Mesenchymal stem cell (in vitro differentiated cells and primary cell): ENCODE results near the gene OR6B3. TPM values are rescaled to one million over a fixed set of nuclear protein-coding genes. Genes with fewer than 3 reads are reported as not detected.

Source experiments
- DNase-seq: peaks from one replicate; pipeline ENCODE4 v3.0.0-alpha.2; 2013
- H2AFZ ChIP-seq: one replicate; pipeline ENCODE4 v1.6.1; 2013; ENCODE audit warnings: low read depth, mild to moderate bottlenecking, control low read depth, inconsistent platforms, low read length, moderate library complexity
- H2AK5ac ChIP-seq: 2 replicates; pipeline ENCODE4 v1.6.1; 2013; ENCODE audit warnings: low read length, moderate library complexity, mild to moderate bottlenecking, inconsistent platforms; ENCODE audit not compliant: severe bottlenecking
- H2BK120ac ChIP-seq: one replicate; pipeline ENCODE4 v1.6.1; 2013; ENCODE audit warnings: low read depth, mild to moderate bottlenecking, inconsistent platforms, low read length, moderate library complexity
- H2BK12ac ChIP-seq, 2 experiments: one replicate each; pipeline ENCODE4 v1.6.1; 2013; ENCODE audit warnings: inconsistent platforms in 2 of 2, low read length in 2 of 2, mild to moderate bottlenecking in 2 of 2, moderate library complexity in 2 of 2, control low read depth in 1 of 2
- H2BK15ac ChIP-seq: one replicate; pipeline ENCODE4 v1.6.1; 2013; ENCODE audit warnings: mild to moderate bottlenecking, low read depth, inconsistent platforms; ENCODE audit not compliant: poor library complexity, severe bottlenecking
- H2BK5ac ChIP-seq: 2 replicates; pipeline ENCODE4 v1.6.1; 2013; ENCODE audit warnings: low read depth, mild to moderate bottlenecking, low read length, control low read depth, inconsistent platforms; ENCODE audit not compliant: poor library complexity, severe bottlenecking
- H3K14ac ChIP-seq, 2 experiments: one replicate each; pipeline ENCODE4 v1.6.1; 2013; ENCODE audit warnings: inconsistent platforms in 2 of 2, low read length in 2 of 2, control low read depth in 1 of 2, mild to moderate bottlenecking in 1 of 2, moderate library complexity in 1 of 2
- H3K18ac ChIP-seq, 2 experiments: one replicate each; pipeline ENCODE4 v1.6.1; 2013; ENCODE audit warnings: inconsistent platforms in 2 of 2, low read length in 2 of 2, control low read depth in 1 of 2, low read depth in 1 of 2, mild to moderate bottlenecking in 1 of 2
- H3K23ac ChIP-seq, 2 experiments: one replicate each; pipeline ENCODE4 v1.6.1; 2013; ENCODE audit warnings: inconsistent platforms in 2 of 2, low read length in 2 of 2, mild to moderate bottlenecking in 2 of 2, moderate library complexity in 2 of 2, control low read depth in 1 of 2
- H3K27ac ChIP-seq: 2 replicates; pipeline ENCODE4 v1.5.1; 2013; ENCODE audit warnings: mild to moderate bottlenecking, moderate library complexity, low read length, control low read depth, inconsistent platforms; ENCODE audit not compliant: poor library complexity, severe bottlenecking
- H3K27me3 ChIP-seq, 2 experiments: 2 replicates each; pipeline versions ENCODE4 v1.6.1 to v1.7.0; 2013; ENCODE audit warnings: low read length in 2 of 2, mild to moderate bottlenecking in 2 of 2, moderate library complexity in 2 of 2, control low read depth in 1 of 2, inconsistent platforms in 1 of 2; ENCODE audit not compliant: control insufficient read depth in 1 of 2, insufficient read depth in 1 of 2
- H3K36me3 ChIP-seq, 2 experiments: 2 replicates each; pipeline versions ENCODE4 v1.6.1 to v1.7.0; 2013; ENCODE audit warnings: low read length in 2 of 2, control low read depth in 1 of 2, inconsistent platforms in 1 of 2, low read depth in 1 of 2, mild to moderate bottlenecking in 1 of 2; ENCODE audit not compliant: insufficient read depth in 2 of 2, control insufficient read depth in 1 of 2
- H3K4ac ChIP-seq, 2 experiments: one replicate each; pipeline ENCODE4 v1.6.1; 2013; ENCODE audit warnings: inconsistent platforms in 2 of 2, low read length in 2 of 2, mild to moderate bottlenecking in 2 of 2, moderate library complexity in 2 of 2, control low read depth in 1 of 2, low read depth in 1 of 2
- H3K4me1 ChIP-seq: 2 replicates; pipeline ENCODE4 v1.6.1; 2013; ENCODE audit warnings: low read depth, low read length, control low read depth; ENCODE audit not compliant: control insufficient read depth, insufficient read depth
- H3K4me2 ChIP-seq: 2 replicates; pipeline ENCODE4 v1.6.1; 2013; ENCODE audit warnings: low read length, mild to moderate bottlenecking, inconsistent platforms; ENCODE audit not compliant: poor library complexity, severe bottlenecking
- H3K4me3 ChIP-seq, 2 experiments: 2 replicates each; pipeline versions ENCODE4 v1.5.1 to v1.7.0; 2013; ENCODE audit warnings: low read length in 2 of 2, mild to moderate bottlenecking in 2 of 2, control low read depth in 1 of 2, low read depth in 1 of 2; ENCODE audit not compliant: insufficient read depth in 1 of 2
- H3K79me1 ChIP-seq: replicated peaks from 2 replicates; pipeline ENCODE4 v1.6.1; 2013; ENCODE audit warnings: mild to moderate bottlenecking, control low read depth, low read length, inconsistent platforms; ENCODE audit not compliant: poor library complexity, severe bottlenecking
- H3K9ac ChIP-seq: 2 replicates; pipeline ENCODE4 v1.7.0; 2013; ENCODE audit warnings: mild to moderate bottlenecking, low read length, moderate library complexity
- H3K9me3 ChIP-seq: 2 replicates; pipeline ENCODE4 v1.7.0; 2013; ENCODE audit warnings: mild to moderate bottlenecking, low read length; ENCODE audit not compliant: control insufficient read depth
- H4K8ac ChIP-seq: one replicate; pipeline ENCODE4 v1.6.1; 2013; ENCODE audit warnings: inconsistent platforms, mild to moderate bottlenecking, low read length, moderate library complexity
- H4K91ac ChIP-seq: one replicate; pipeline ENCODE4 v1.6.1; 2013; ENCODE audit warnings: mild to moderate bottlenecking, low read length, inconsistent platforms
- WGBS: methylation state at CpG from one replicate; pipeline ENCODE4 v1.1.7; 2013; ENCODE audit warnings: mixed read lengths; 5-methylcytosine and 5-hydroxymethylcytosine counted together
- polyA plus RNA-seq, 2 experiments: library from polyadenylated mRNA; stranded (reverse); fragments of 200-250 nt; gene quantifications; one replicate each; pipeline ENCODE4 v1.2.3, GENCODE V29; 2013

The OR6B3 gene
- 0.06 TPM for polyA plus RNA-seq (2013, experiment 1 of 2)
- polyA plus RNA-seq (2013, experiment 2 of 2), result not detected

GRCh38 chr2:240053173-240054155 lies at the start of gene OR6B3:
Gene OR6B3 (minus strand): TSS chr2:240053521.
- 72% methylated on average over 28 of the region's 28 CpGs for WGBS
- Histone ChIP-seq H2AK5ac (no peak within 1 kb of the TSS), H3K4ac (no peak within 1 kb of the TSS), H3K9me3 (no peaks in the 10 kb centered on the region), H4K91ac (no peak within 1 kb of the TSS), H3K4me1 (no peaks in the 10 kb centered on the region), H2BK5ac (no peak within 1 kb of the TSS), H2BK15ac (no peak within 1 kb of the TSS), H3K27me3 (peaks cover 5 to 96% of the 10 kb centered on the region in 2 experiments), H3K36me3 (no peaks in the 10 kb centered on the region), H3K79me1 (no peaks in the 10 kb centered on the region), H3K4me3 (no peak within 1 kb of the TSS), H3K4me2 (no peak within 1 kb of the TSS), H3K18ac (no peak within 1 kb of the TSS), H2AFZ (no peak within 1 kb of the TSS), H3K14ac (no peak within 1 kb of the TSS), H2BK12ac (no peak within 1 kb of the TSS), H3K27ac (no peak within 1 kb of the TSS), H3K23ac (no peak within 1 kb of the TSS), H4K8ac (no peak within 1 kb of the TSS), H2BK120ac (no peak within 1 kb of the TSS), H3K9ac (no peak within 1 kb of the TSS)
- no peak for DNase-seq

GRCh38 chr2:240098349-240098748 lies 45.0 kb upstream of the OR6B3 start:
- no peak overlapping the region for H3K18ac ChIP-seq
- no peak overlapping the region for H3K14ac ChIP-seq
- H2BK120ac ChIP-seq, result no peak overlapping the region
- H3K4me1 ChIP-seq, result peaks cover 1% of the 10 kb centered on the region
- no peak overlapping the region for H3K27ac ChIP-seq
- H2AFZ ChIP-seq, result no peak overlapping the region
- no peak overlapping the region for H3K9ac ChIP-seq
- H3K27me3 ChIP-seq, result peaks cover 0 to 55% of the 10 kb centered on the region in 2 experiments
- no peak overlapping the region for H3K4me2 ChIP-seq
- H3K79me1 ChIP-seq, result no peaks in the 10 kb centered on the region
- no peak overlapping the region for H4K8ac ChIP-seq
- no peak overlapping the region for H3K4me3 ChIP-seq
- 53% methylated on average over 2 of the region's 2 CpGs for WGBS
- no peak overlapping the region for H2BK15ac ChIP-seq
- DNase-seq, result no peak
- no peaks in the 10 kb centered on the region for H3K36me3 ChIP-seq
- no peak overlapping the region for H4K91ac ChIP-seq
- H2BK12ac ChIP-seq, result no peak overlapping the region
- H2AK5ac ChIP-seq, result no peak overlapping the region
- no peak overlapping the region for H3K23ac ChIP-seq
- no peak overlapping the region for H3K4ac ChIP-seq
- peaks cover 26% of the 10 kb centered on the region for H3K9me3 ChIP-seq
- no peak overlapping the region for H2BK5ac ChIP-seq

DNA sequence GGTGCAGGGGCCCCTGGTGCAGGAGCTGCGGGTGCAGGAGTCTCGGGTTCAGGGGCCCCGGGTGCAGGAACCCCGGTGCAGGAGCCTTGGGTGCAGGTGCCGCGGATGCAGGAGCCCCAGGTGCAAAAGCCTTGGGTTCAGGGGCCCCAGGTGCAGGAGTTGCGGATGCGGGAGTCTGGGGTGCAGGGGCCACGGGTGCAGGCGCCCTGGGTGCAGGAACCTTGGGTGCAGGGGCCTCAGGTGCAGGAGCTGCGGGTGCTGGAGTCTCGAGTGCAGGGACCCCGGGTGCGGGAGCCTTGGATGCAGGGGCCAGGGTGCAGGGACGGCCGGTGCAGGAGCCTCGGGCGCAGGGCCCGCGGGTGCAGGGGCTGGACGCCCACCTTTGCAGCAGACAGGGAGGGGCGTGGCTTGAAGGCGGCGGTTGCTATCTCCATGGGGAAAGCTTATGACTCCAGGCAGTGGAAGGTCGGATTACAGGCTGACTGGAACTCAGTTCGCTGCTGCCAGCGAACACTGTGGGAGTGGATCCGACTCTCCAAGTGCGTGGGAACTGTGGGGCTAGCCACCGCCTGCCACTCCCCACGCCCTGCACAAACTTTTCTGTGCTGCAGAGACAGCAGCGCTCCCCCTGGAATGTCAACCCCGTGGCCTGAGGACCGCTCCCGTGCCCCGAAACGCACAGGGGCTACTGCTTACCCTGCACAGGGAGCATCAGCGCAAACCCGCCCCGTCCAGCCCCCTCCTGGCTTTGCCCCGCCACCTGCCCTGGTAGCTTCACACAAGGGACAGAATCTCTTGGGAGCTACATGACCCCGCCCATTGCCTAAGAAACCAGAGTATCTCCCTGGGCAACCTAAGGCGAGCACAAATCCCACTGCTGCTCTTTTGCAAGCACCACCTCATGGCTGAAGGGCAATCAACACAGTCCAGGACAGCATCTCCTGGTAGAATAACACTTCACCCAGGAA lies 42.5 kb upstream of the OR6B3 start:
- Histone ChIP-seq H3K27ac (no peak overlapping the region), H3K9ac (no peak overlapping the region), H2BK12ac (no peak overlapping the region), H2BK120ac (no peak overlapping the region), H4K91ac (no peak overlapping the region), H3K27me3 (peaks cover 0 to 52% of the 10 kb centered on the region in 2 experiments), H3K4me1 (no peaks in the 10 kb centered on the region), H3K79me1 (no peaks in the 10 kb centered on the region), H2BK15ac (no peak overlapping the region), H4K8ac (no peak overlapping the region), H3K4ac (no peak overlapping the region), H2AK5ac (no peak overlapping the region), H2BK5ac (no peak overlapping the region), H3K23ac (peak overlapping the region in 1 of 2 experiments; percentile 9), H3K9me3 (peaks cover 30% of the 10 kb centered on the region), H3K4me2 (no peak overlapping the region), H3K36me3 (no peaks in the 10 kb centered on the region), H3K18ac (no peak overlapping the region), H3K14ac (no peak overlapping the region), H2AFZ (no peak overlapping the region), H3K4me3 (no peak overlapping the region)
- no peak for DNase-seq
- WGBS, result 40% methylated on average over 42 of the region's 43 CpGs
